ENCODE data around the gene SLPI.

The SLPI gene

DNA sequence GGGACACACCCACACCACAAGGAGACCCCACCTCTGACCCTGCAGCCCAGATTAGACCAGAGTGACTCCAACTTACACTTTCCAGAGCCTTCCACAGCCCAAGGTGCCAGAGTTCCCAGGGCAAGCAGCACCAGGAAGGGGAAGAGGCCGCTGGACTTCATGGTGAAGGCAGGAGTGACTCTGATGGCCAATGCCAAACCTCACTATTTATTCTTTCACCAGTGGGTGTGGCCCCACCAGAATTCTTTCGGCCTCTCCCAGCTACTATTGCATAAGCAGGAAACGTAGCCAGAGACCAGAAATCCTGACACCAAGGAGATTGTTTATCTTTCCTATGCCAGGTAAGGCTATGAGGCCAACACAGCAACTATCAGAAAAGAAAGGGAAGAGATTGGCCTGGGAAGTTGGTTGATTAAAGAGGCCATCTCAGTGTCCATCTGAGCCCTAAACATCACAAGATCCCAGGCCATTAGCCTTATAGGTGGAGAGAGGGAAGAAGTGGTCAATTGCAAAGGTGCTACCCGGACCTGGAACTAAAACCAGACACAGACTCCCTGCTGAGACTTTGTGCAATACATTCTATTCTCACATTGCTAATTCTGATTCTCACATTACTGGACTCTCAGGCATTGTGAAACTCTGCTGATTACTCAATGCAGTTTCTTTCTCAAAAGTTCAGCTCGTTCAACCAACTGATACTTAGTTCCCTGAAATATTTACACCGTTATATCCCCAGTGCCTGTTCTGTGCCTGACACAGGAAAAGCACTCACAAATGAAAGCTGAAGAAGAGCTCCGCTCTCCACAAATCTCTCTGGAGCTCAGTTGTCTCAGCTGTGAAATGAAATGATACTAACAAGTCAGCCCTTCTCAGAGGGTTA is at the start of gene SLPI:
SLPI (minus strand) TSS at position 182 of the 880 bp plus-strand sequence; CDS start at position 161, 21 bp downstream.
- in situ Hi-C loops (cut with HindIII; ENCODE audit: low sequenced_read_pairs), result no loop called here

DNA sequence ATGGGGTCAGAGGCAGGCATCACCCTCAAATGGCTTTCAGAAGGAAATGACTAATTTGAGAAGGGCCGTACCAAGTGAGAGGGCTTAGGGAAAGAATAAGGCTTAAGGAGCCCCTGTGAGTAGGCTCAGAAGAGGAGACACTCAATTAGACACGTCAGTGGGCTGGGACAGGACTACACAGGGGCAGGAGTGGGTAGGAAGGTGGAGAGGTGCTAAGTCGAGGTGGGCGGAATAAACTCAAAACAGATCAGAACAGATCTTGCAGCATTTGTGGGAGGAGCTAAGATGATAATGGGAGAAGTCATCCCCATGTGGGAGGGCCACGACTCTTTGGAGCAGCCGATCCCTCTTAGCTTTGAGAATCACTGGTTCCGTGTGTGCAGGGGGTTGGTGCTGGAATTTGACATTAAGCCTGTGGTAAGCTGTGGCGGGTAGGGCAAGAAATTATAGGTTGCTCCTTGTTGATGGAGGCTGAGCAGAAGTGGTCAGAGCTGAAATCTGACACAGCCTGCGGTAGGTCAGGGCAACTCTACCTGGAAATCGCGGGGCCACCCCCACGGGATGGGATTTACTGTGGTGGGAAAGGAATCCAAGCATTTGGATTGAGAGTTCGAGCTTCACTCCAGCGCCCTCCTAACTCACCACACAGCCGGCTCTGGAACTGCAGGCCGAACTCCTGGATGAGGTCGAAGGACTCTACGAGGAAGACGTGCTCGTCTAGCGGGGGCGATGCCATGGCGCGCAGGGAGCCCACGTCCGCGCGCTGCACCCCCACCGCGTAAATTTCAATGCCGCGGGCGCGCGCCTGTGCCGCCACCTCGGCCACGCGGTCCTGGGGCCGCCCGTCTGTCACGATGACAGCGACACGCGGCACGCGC is 49.5 kb upstream of the SLPI start:
- in situ Hi-C loops (cut with HindIII; ENCODE audit: low sequenced_read_pairs), result no loop called here

DNA sequence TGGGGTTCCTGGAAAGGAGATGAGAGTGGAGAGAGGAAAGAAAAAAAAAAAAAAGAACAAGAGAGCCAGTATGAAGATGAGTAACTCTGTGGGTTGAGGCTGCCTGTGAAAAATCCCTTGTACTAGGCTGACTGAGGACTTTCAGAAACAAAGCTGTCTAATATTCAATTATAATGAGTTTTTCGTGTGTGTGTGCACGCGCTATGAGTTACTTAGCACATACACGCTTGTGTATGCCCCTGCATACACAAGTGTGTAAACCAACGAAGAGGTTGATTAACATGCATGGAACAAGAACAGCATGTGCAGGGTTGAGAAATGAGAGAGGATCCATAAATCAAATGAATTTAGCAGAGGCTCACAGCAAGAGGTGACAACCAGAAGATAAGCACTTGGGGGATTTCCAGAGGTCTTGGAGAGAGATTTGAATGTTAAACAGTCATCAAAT is 47.5 kb upstream of the SLPI start:
- in situ Hi-C loops (cut with HindIII; ENCODE audit: low sequenced_read_pairs), result no loop called here

- in situ Hi-C loops (cut with HindIII; ENCODE audit: low sequenced_read_pairs), result no loop called here
Measured at GRCh38 chr20:45300961-45301360, 46.6 kb upstream of the SLPI start.

- in situ Hi-C loops (cut with HindIII; ENCODE audit: low sequenced_read_pairs), result loop anchor here (25.0 kb wide), 1 partner anchor 112 kb away; no protein-coding TSS in a partner anchor
Measured at GRCh38 chr20:45299786-45300185, 45.4 kb upstream of the SLPI start.

GRCh38 chr20:45297786-45298497 is 43.6 kb upstream of the SLPI start:
- in situ Hi-C loops (cut with HindIII; ENCODE audit: low sequenced_read_pairs), result loop anchor here (25.0 kb wide), 1 partner anchor 111 kb away; no protein-coding TSS in a partner anchor

- in situ Hi-C loops (cut with HindIII; ENCODE audit: low sequenced_read_pairs), result loop anchor here (25.0 kb wide), 1 partner anchor 107 kb away; no protein-coding TSS in a partner anchor
Measured at GRCh38 chr20:45294659-45295058, 40.3 kb upstream of the SLPI start.

DNA sequence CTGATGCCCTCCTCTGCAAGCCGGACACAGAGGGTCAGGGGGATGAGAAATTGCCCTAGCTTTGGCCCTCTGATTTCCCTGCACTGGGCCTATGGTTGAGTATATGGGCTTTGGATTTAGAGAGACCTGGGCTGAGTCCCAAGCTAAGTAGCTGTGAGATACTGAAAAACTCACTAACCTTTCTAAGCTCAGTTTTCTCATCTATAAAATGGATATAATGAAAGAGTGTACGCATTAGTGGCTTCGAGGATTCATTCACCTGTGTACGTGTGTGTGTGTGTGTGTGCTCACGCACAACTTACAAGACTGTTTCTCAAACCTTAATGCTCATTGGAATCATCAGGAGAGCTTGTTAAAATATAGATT is 39.6 kb upstream of the SLPI start:
- in situ Hi-C loops (cut with HindIII; ENCODE audit: low sequenced_read_pairs), result loop anchor here (25.0 kb wide), 1 partner anchor 107 kb away; no protein-coding TSS in a partner anchor

GRCh38 chr20:45293041-45294002 is 39.0 kb upstream of the SLPI start:
- in situ Hi-C loops (cut with HindIII; ENCODE audit: low sequenced_read_pairs), result loop anchor here (25.0 kb wide), 1 partner anchor 106 kb away; no protein-coding TSS in a partner anchor

GRCh38 chr20:45292343-45292742 is 38.0 kb upstream of the SLPI start:
- in situ Hi-C loops (cut with HindIII; ENCODE audit: low sequenced_read_pairs), result loop anchor here (25.0 kb wide), 1 partner anchor 105 kb away; no protein-coding TSS in a partner anchor

DNA sequence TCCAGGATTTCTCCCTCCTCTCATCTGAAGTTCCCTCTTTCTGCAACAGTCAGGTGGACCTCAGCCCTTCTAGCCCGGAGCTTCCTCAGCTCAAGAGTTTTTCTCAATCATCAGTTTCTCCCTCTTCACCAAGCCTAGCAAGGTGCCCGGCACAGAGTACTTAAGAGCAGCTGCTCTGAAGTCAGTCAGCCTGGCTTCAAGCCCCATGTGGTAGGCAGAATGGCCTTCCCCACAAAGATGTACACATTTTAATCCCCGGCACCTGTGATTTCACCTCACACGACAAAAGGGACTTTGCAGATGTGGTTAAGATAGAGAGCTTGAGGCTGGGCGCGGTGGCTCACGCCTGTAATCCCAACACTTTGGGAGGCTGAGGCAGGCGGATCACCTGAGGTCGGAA is 37.2 kb upstream of the SLPI start:
- in situ Hi-C loops (cut with HindIII; ENCODE audit: low sequenced_read_pairs), result loop anchor here (25.0 kb wide), 1 partner anchor 104 kb away; no protein-coding TSS in a partner anchor

- in situ Hi-C loops (cut with HindIII; ENCODE audit: low sequenced_read_pairs), result loop anchor here (25.0 kb wide), 1 partner anchor 104 kb away; no protein-coding TSS in a partner anchor
Measured at GRCh38 chr20:45290677-45291355, 36.5 kb upstream of the SLPI start.

DNA sequence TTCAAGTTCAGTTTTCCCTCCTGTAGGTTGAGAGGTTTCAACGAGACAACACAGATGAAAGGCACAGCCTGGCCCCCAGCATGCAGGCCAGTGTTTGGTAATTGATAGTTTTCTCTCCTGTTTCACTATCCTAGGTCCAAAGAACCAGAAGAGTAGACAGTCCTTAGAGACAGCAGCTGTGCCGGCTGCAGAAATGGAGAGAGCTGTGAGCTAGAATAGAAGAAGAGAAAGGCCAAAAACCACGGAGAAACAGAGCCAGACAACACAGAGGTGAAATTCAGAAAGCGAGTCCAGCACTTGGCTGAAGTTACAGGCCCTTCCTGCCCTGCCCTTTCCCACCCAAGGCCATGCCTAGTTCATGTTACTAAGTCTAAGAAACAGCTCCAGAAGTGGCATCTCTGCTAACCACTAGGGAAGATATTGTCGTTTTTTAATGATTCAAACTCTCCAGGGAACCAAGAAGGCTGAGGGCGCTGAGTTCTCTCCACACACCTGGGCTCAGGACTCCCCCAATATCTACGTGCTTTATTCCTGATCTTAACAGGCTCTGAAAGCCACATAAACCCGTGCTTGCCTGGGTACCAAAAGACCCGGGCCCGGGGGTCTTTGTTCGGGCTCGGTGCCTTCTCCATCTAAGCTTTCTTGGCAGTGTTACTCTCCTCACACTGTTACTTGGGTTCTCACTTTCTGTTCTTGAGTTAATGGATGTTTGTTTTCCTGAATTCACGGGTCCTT is 35.7 kb upstream of the SLPI start:
- in situ Hi-C loops (cut with HindIII; ENCODE audit: low sequenced_read_pairs), result loop anchor here (25.0 kb wide), 1 partner anchor 103 kb away; no protein-coding TSS in a partner anchor

- in situ Hi-C loops (cut with HindIII; ENCODE audit: low sequenced_read_pairs), result loop anchor here (25.0 kb wide), 1 partner anchor 102 kb away; no protein-coding TSS in a partner anchor
Measured at GRCh38 chr20:45288860-45289259, 34.5 kb upstream of the SLPI start.

GRCh38 chr20:45288376-45288775 is 34.0 kb upstream of the SLPI start:
- in situ Hi-C loops (cut with HindIII; ENCODE audit: low sequenced_read_pairs), result loop anchor here (25.0 kb wide), 1 partner anchor 101 kb away; no protein-coding TSS in a partner anchor

- in situ Hi-C loops (cut with HindIII; ENCODE audit: low sequenced_read_pairs), result loop anchor here (25.0 kb wide), 1 partner anchor 96 kb away; no protein-coding TSS in a partner anchor
Measured at GRCh38 chr20:45283551-45284057, 29.2 kb upstream of the SLPI start.
